Measurements from ENCODE around the gene SELENOP. TPM values are rescaled to one million over a fixed set of nuclear protein-coding genes. Genes with fewer than 3 reads are reported as not detected.
A peak's percentile ranks its signal among the peaks of the same experiment; 100 is the strongest.

Gene SELENOP
- total and polyA plus RNA-seq, 2 of the 13 experiments (the other 11 are each of a cell fraction or from before 2014, with no cell fraction given) = 1,895 to 2,083 TPM

- TF ChIP-seq ZXDC (CRISPR knock-in tag; IDR thresholded peaks at IDR 0.05) = no peak
- TF ChIP-seq GPN1 (CRISPR knock-in tag; IDR thresholded peaks at IDR 0.05; ENCODE audit: borderline replicate concordance) = no peak
- no peak for TF ChIP-seq ZNF563 (CRISPR knock-in tag; IDR thresholded peaks at IDR 0.05)
- peak; percentile 12 for TF ChIP-seq SRSF4 (IDR thresholded peaks at IDR 0.05; ENCODE audit: low read depth, low read length, poor library complexity, severe bottlenecking)
- no peak for TF ChIP-seq SIX4 (CRISPR knock-in tag; IDR thresholded peaks at IDR 0.05)
- TF ChIP-seq RXRB (CRISPR knock-in tag; IDR thresholded peaks at IDR 0.05; ENCODE audit: borderline replicate concordance) = no peak
- no peak for TF ChIP-seq NFE2 (CRISPR knock-in tag; IDR thresholded peaks at IDR 0.05)
- TF ChIP-seq ZNF263 (CRISPR knock-in tag; IDR thresholded peaks at IDR 0.05) = peak; percentile 56; the same call in 1 of the 2 replicates
- TF ChIP-seq TMF1 (CRISPR knock-in tag; IDR thresholded peaks at IDR 0.05; ENCODE audit: low read depth) = 0 out of 2 replicates have a peak, but pooled peaks have one; percentile 38
- no peak for TF ChIP-seq MTA3 (CRISPR knock-in tag; IDR thresholded peaks at IDR 0.05)
- no peak for TF ChIP-seq PHF21A (CRISPR knock-in tag; IDR thresholded peaks at IDR 0.05)
- TF ChIP-seq PHF8 (CRISPR knock-in tag; IDR thresholded peaks at IDR 0.05) = no peak
- TF ChIP-seq, protein P1, sequence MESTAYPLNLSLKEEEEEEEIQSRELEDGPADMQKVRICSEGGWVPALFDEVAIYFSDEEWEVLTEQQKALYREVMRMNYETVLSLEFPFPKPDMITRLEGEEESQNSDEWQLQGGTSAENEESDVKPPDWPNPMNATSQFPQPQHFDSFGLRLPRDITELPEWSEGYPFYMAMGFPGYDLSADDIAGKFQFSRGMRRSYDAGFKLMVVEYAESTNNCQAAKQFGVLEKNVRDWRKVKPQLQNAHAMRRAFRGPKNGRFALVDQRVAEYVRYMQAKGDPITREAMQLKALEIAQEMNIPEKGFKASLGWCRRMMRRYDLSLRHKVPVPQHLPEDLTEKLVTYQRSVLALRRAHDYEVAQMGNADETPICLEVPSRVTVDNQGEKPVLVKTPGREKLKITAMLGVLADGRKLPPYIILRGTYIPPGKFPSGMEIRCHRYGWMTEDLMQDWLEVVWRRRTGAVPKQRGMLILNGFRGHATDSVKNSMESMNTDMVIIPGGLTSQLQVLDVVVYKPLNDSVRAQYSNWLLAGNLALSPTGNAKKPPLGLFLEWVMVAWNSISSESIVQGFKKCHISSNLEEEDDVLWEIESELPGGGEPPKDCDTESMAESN (CRISPR knock-in tag; conservative IDR thresholded peaks at IDR 0.05) = no peak
- peak; percentile 90 for TF ChIP-seq SAFB2 (CRISPR knock-in tag; IDR thresholded peaks at IDR 0.05; ENCODE audit: borderline replicate concordance, low read depth)
- no peak for TF ChIP-seq RFX3 (CRISPR knock-in tag; IDR thresholded peaks at IDR 0.05)
- TF ChIP-seq RELA (CRISPR knock-in tag; IDR thresholded peaks at IDR 0.05) = no peak
- TF ChIP-seq PITX1 (CRISPR knock-in tag; IDR thresholded peaks at IDR 0.05) = no peak
- TF ChIP-seq ZNF709 (CRISPR knock-in tag; IDR thresholded peaks at IDR 0.05) = no peak
- TF ChIP-seq CC2D1A (CRISPR knock-in tag; IDR thresholded peaks at IDR 0.05) = no peak
- TF ChIP-seq ZNF792 (CRISPR knock-in tag; IDR thresholded peaks at IDR 0.05) = no peak
- no peak for TF ChIP-seq ZNF737 (CRISPR knock-in tag; IDR thresholded peaks at IDR 0.05; ENCODE audit: borderline replicate concordance)
- no peak for TF ChIP-seq ZFP62 (CRISPR knock-in tag; IDR thresholded peaks at IDR 0.05)
- TF ChIP-seq ARNT (IDR thresholded peaks at IDR 0.05) = no peak
- no peak for TF ChIP-seq ARID3A (IDR thresholded peaks at IDR 0.05; ENCODE audit: low read depth, low read length)
- no peak for TF ChIP-seq PAWR (CRISPR knock-in tag; IDR thresholded peaks at IDR 0.05; ENCODE audit: borderline replicate concordance)
- TF ChIP-seq POLR2G (IDR thresholded peaks at IDR 0.05; ENCODE audit: low read depth, low read length) = peak; percentile 66; the same call in 1 of the 2 replicates
Observed at GRCh38 chr5:42800748-42801330, 10.9 kb downstream of the SELENOP start (continued).
